Stimulated activated CD8-positive, alpha-beta memory T cell treated with anti-CD3 and anti-CD28 coated beads, Interleukin-12 subunit alpha, Interleukin-12 subunit beta, amount 100 ng/mL, for 4 hours (primary cell): ENCODE measurements around the gene POP4.
"Not testable (repeated sequence)": the region's sequence is repeated elsewhere in the genome, so short reads cannot be mapped to it uniquely, and the experiment has no call there.

Experiments used
- DNase-seq: peaks from one replicate; pipeline ENCODE4 v3.0.0-alpha.2; 2020; ENCODE audit warnings: low read depth

POP4 gene

GRCh38 chr19:29612121-29612520 lies 6.0 kb downstream of the POP4 start:
- no peak for DNase-seq

DNA sequence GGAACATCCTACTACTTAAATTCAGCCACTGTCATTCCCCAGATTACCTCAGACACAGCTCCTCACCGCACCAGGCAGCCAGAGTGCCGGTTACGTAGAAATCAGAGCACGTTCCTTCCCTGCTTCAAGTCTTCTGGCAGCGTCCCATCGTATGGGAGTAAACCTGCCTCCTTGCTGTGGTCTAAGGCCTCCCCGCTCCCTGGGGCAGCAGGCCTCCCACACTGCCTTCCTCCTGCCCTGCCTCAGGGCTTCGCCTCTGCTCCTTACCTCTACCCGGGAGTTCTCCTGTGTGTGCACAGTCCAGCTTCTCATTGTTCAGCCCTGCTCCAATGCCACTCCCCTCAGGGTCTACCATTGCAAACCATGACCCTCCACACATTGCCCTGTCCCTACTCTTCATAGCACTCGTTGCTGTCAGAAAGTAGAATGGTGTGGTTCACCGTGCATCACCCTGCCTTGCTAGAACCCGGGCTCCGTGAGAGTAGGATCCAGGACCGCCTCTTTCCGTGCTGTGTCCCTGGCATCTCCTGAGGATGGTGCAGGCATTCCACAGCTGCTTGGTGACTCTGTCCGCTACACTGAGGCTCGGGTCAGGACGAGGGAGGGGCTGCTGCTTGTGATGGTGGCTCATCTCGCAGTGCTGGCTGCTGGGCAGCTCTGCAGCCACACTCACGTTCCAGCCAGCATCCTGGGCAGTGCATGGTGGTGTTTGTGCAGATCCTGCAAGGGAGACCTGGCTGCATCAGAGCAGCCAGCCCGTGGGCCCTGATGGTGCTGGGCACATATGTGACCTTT lies 6.9 kb downstream of the POP4 start:
- no peak for DNase-seq

GRCh38 chr19:29614046-29614445 lies 8.0 kb downstream of the POP4 start:
- no peak for DNase-seq

DNA sequence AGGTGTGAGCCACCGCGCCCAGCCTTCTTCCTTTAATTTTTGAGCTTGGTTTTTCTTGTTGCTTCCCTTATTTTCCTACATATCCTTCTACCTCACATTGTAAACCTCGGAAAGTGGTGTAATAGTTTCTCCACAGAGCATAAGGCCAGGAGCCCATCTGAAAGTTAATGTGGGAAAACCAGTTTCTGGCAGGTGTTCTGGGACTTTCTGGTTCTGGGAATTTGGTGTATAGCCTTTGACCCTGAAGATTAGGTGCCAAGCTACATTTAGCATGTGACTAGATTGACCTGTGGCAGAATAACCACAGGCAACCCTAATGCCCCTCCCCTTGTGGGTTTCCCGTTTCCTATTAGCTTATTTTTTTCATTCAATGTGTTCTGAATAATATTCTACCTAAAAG lies 8.7 kb downstream of the POP4 start:
- DNase-seq: no peak

GRCh38 chr19:29615891-29616425 lies 9.9 kb downstream of the POP4 start:
- no peak for DNase-seq

DNA sequence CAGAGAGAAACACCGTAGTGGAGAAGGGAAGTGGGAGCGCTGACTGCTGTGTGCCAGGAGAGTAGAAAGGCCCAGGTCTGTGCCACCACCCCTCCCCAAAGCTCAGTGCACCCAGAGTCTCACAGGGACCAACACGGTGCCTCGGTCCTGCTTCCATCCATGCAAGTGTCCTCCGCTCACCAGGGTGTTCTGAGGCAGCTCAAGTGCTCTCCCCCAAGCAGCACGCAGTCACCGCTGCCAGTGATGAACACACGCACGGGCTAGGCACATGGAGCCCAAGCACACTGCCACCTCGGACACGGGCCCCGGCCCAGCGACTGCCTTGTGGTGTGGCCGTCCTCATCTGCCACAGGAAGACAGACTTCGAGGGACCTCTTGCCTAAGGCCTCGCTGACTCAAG lies 10.5 kb downstream of the POP4 start:
- DNase-seq: no peak

DNA sequence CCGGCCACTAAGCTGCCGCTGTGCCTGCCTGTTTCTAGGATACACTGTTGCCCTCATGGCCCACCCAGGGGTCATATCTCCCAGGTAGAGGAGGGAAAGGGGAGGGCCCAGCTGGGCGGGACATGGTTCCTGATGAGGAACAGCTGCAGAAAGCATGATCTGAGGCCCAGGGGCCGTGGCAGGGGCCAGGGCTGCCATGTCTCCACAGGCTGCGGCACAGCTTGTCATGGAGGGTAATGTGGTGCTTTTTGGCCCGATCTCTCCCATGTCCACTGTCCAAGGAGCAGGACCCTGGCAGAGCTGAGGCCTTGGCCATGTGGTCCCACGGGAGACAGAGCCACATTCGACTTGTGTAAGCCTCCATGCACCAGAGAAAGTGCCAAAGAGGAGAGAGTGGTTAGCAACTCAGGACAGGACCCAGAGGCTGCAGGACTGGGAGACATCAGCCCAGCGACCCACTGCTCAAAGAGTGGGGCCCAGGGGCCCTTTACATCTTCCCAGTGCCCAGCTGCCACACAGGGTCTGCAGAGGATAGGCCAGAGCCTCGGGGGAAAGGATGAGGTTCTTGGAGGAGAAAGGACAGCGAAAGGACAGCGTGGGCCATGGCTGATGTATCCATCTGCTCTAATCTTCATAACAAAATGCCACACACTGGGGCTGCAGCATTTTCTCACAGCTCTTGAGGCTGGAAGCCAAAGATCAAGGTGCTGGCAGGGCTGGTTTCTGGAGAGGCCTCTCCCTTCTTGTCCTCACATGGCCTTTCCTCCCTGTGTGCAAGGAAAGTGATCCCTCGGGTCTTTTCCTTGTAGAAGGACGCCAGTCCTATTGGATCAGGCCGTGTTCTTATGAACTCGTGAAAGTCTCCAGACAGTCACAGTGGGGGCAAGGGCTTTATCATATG lies 11.5 kb downstream of the POP4 start:
- DNase-seq: no peak

- no peak for DNase-seq
Measured at GRCh38 chr19:29618434-29618833, 12.4 kb downstream of the POP4 start.

- no peak for DNase-seq
Measured at GRCh38 chr19:29618871-29619270, 12.8 kb downstream of the POP4 start.

DNA sequence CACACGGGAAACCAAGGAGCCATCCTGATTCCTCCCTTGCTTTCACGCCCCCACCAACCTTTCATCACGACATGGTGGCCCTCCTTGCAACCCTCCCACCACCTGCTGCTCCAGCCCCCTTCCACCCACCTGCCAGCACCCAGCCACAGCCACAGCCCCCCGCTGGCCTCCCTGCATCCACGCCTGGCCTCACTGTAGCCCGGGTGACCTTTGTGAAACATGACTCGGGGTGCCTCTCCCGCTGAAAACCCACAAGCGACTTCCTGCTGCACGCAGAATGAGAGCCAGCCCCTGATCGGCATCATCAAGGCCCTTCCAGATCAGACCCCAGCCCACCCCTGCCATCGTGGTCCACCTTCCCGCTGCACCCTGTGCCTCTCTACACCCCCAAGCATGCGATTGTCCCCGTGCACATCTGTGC lies 14.9 kb downstream of the POP4 start:
- peak; percentile 46 for DNase-seq

DNA sequence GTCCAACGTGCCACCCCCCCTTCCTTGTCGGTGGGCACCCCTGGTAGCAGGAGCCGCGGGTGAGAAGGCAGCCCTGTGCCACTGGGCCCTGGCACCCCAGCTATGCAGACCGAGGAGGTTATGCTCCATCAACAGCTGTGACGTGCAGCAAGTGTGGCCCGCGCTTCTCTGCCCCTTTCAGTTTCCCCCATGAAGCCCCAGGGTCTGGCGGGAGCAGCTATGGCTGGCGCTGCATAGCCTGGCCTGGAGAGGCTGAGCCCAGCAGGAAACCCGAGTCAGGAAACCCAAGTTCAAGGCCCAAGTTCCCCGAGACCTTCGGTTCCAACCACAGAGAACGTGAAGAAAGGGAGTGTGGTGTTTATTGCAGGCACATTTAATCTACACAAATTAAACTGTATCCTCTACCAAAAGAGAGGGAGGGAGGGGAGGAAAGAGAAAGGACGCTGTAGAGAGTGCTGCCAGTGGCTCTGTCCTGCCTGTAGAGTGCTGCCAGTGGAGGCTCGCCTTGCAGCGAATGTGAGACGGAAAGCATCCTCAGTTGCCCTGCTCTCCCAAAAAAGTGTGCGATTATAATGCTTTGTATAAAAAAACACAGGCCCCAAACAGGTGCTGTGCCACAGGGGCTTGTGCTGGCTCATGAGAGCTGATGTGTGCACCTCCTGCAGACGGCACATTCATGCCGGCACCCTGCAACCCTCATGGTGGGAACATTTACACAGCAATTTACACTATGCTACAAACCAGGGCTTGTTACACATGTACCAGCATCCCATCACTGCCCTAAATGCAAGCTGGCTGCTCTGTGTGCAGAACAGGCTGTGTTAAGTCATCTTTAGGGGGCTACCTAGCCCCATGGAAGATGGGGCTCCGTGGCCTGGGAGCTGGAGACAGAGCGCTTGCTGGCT lies 16.3 kb downstream of the POP4 start:
- DNase-seq: no peak

DNA sequence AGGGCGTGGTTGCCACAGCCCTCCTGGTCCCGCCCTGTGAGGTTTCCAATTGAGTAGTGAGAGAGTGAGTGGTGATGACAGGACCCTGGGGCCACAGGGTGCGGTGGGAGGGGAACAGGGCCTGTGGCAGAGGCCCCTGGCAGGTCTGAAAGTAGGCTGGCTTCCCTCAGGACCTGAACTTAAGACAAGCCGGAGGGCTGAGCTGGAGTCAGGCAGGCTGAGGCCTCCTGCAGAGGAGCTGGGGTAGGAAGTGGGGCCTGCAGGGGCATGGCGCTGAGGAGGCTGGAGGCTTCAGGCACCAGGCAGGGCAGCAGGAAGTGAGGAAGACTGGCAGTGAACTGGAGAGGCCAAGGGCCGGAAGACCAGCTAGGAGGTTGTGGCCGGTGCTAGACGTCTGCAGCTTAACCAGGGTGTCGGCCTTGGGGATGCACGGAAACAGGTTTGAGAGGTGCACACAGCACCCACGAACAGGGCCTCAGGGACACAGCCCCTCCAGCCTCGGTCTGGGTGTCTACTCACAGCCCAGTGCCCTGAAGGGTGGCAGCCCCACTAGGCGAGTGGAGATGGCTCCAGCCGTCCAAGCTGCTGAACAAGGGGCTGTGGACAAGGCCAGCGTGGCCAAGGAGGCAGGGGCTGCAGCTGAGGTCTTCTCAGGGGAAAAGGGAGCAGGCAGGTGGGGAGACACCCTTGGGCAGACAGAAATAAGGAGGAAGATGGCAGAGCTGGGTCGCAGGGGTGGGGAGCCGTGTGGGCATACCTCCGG lies 17.8 kb downstream of the POP4 start:
- DNase-seq: no peak

GRCh38 chr19:29624489-29625185 lies 18.6 kb downstream of the POP4 start:
- no peak for DNase-seq

DNA sequence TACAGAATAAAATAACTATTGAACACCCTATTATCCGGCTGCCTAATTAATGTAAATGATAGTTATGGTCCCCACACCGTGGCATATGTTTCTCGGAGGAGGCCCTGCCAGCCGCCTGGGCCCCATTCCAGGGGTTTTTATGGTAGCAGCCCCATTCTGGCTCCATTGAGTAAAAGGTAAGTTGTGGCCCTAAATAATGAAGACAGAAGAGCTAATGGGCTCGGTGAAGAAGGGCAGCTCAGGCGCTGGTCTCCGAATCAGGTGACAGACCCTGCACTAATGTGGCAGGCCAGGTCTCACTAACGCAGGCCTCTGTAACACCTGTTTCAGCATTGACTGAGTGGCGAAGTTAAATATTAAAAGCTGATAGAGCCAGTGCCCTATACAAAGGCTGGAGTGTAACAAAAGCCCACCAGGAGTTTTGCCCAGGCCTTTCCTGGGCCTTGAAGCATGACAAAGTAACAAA lies 19.1 kb downstream of the POP4 start:
- DNase-seq: no peak

DNA sequence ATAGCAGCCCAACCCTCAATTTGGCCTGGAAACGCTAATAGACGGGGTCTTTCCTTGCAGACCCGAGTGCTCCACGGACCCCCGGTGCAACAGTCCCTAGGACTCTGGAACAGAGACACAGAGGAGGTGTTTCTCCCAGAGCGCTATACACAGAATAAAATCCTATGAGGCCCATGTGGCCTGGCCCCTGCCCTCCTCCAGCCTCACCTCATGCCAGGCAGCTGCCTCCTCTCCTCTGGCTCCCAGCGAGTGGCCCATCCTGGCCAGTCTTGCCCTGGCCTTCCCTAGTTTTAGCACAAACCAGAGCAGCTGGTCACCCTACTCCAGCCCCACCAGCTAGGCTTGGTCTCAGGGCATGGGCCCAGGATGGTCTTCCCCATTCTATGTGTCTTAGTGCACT lies 20.3 kb downstream of the POP4 start:
- no peak for DNase-seq

GRCh38 chr19:29626832-29627231 lies 20.7 kb downstream of the POP4 start:
- not testable (repeated sequence) for DNase-seq

- no peak for DNase-seq
Measured at GRCh38 chr19:29628661-29629385, 22.7 kb downstream of the POP4 start.

DNA sequence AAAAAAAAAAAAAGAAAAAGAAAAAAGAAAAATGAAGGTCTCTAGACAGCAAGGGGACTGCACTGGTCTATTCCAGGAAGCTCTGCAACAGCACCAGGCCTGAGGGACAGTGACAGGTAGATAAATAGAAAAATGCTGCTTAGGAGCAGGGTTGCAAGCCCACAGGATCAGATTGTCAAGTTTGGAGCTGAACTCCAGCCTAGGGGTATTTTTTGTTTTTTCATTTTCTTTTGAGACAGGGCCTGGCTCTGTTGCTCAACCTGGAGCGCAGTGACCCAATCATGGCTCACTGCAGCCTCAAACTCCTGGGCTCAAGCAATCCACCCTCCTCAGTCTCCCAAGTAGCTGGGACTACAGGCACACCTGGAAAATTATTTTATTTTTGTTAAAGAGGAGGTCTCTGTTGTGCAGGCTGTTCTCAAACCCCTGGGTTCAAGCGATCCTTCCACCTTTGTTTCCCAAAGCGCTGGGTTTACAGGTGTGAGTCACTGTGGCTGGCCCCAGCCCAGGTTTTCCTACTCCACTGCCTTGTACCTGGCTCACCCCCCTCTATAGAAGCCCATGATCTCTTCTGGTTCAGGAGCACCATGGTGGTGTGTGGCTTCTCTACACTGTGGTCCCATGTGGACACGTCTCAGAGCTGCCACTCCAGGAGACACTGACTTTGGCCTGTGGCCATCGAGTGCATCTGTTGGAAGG lies 23.9 kb downstream of the POP4 start:
- no peak for DNase-seq

- no peak for DNase-seq
Measured at GRCh38 chr19:29630655-29631054, 24.6 kb downstream of the POP4 start.
